A549 (cell line): ENCODE data around the gene LAP3. TPM values are rescaled to one million over a fixed set of nuclear protein-coding genes. Genes with fewer than 3 reads are reported as not detected.

Experiments used
- ATAC-seq, 2 experiments: fragments of 200-7000 bp in 1 of 2; fragments of >200 bp in 1 of 2; cut with Nextera tagmentation in 1 of 2; cut with Tn5 transposase in 1 of 2; 3 replicates each; pipeline versions ENCODE4 v1.8.0 to v1.9.1; 2018 to 2020; ENCODE audit warnings: mild to moderate bottlenecking in 1 of 2, moderate library complexity in 1 of 2
- CTCF ChIA-PET: fragments of 300-600 bp; sonication (Branson Sonifier 250); formaldehyde crosslinking; extraction: SDS; loops from one replicate; lab custom pipeline; 2021; ENCODE audit warnings: antibody characterized with exemption, inconsistent platforms; lab: Yijun Ruan, JAX
- POLR2A ChIA-PET: fragments of 350-600 bp; formaldehyde crosslinking; extraction: SDS; loops from one replicate; lab custom pipeline; 2021; ENCODE audit warnings: antibody characterized with exemption, inconsistent platforms; lab: Yijun Ruan, JAX
- DNase-seq, 2 experiments: peaks; one replicate each; pipeline versions ENCODE4 v3.0.0 to v3.0.0-alpha.2; 2011 to 2016; ENCODE audit warnings: low read depth in 1 of 2, low spot score in 1 of 2
- FAIRE-seq: peaks from 2 replicates; lab custom pipeline; 2011; peaks lifted over from hg19 to GRCh38; lab: Jason Lieb, UNC
- H3K27ac ChIP-seq, 2 experiments: fragments of >200 bp; sonication (Bioruptor Twin); formaldehyde crosslinking; 3 replicates each; pipeline ENCODE4 v1.5.1; 2016 to 2017
- H3K4me1 ChIP-seq: fragments of >200 bp; sonication (Bioruptor Twin); formaldehyde crosslinking; 3 replicates; pipeline ENCODE4 v1.6.1; 2016
- H3K4me2 ChIP-seq: fragments of >200 bp; sonication (Bioruptor Twin); formaldehyde crosslinking; 3 replicates; pipeline ENCODE4 v1.6.1; 2016
- H3K4me3 ChIP-seq: fragments of >200 bp; sonication (Bioruptor Twin); formaldehyde crosslinking; 3 replicates; pipeline ENCODE4 v1.5.1; 2016
- H3K9me3 ChIP-seq: fragments of >200 bp; sonication (Bioruptor Twin); formaldehyde crosslinking; 3 replicates; pipeline ENCODE4 v1.6.1; 2016
- CHD4 ChIP-seq: fragments of 200-600 bp; sonication (generic); IDR thresholded peaks from 2 replicates; pipeline ENCODE4 v1.6.1; 2016; ENCODE audit warnings: antibody characterized with exemption, mild to moderate bottlenecking, borderline replicate concordance
- EHF ChIP-seq: fragments of 250-450 bp; sonication (Bioruptor Pico); IDR thresholded peaks from 2 replicates; pipeline ENCODE4 v1.5.0; 2020; ENCODE audit warnings: mild to moderate bottlenecking
- HDAC2 ChIP-seq: fragments of 200-600 bp; sonication (generic); IDR thresholded peaks from 2 replicates; pipeline ENCODE4 v1.6.1; 2016
- HOXB13 ChIP-seq: fragments of 250-450 bp; sonication (Bioruptor Pico); IDR thresholded peaks from 2 replicates; pipeline ENCODE4 v1.5.0; 2020; ENCODE audit warnings: low read depth, mild to moderate bottlenecking, moderate library complexity
- KDM1A ChIP-seq: fragments of 200-600 bp; sonication (generic); IDR thresholded peaks from 2 replicates; pipeline ENCODE4 v1.6.1; 2016; ENCODE audit warnings: low read depth, mild to moderate bottlenecking
- KDM5A ChIP-seq: fragments of 200-600 bp; sonication (generic); IDR thresholded peaks from 2 replicates; pipeline ENCODE4 v1.6.1; 2016; ENCODE audit warnings: antibody characterized with exemption, mild to moderate bottlenecking
- NR3C1 ChIP-seq: fragments of >200 bp; sonication (Bioruptor Twin); formaldehyde crosslinking; IDR thresholded peaks from 3 replicates; pipeline ENCODE4 v1.6.1; 2017
- POLR2A ChIP-seq: IDR thresholded peaks from 2 replicates; pipeline ENCODE4 v1.6.1; 2012; ENCODE audit warnings: mild to moderate bottlenecking, low read length
- RAD21 ChIP-seq, 2 experiments: fragments of >200 bp in 1 of 2; sonication (Bioruptor Twin) in 1 of 2; formaldehyde crosslinking in 1 of 2; IDR thresholded peaks in 1 of 2; conservative IDR thresholded peaks in 1 of 2; 2 replicates in 1 of 2; 3 replicates in 1 of 2; pipeline ENCODE4 v1.6.1; 2012 to 2018; ENCODE audit warnings: inconsistent platforms in 1 of 2
- RARB ChIP-seq: fragments of 250-450 bp; sonication (Bioruptor Pico); IDR thresholded peaks from 2 replicates; pipeline ENCODE4 v1.8.0; 2021; ENCODE audit warnings: mild to moderate bottlenecking, moderate library complexity
- RCOR1 ChIP-seq: fragments of 150-350 bp; IDR thresholded peaks from 2 replicates; pipeline ENCODE4 v1.6.1; 2014; ENCODE audit warnings: antibody characterized with exemption, low read length, low read depth
- SMC3 ChIP-seq: fragments of >200 bp; sonication (Bioruptor Twin); formaldehyde crosslinking; IDR thresholded peaks from 3 replicates; pipeline ENCODE4 v1.6.1; 2018; ENCODE audit warnings: inconsistent platforms
- SREBF2 ChIP-seq: fragments of 450-650 bp; IDR thresholded peaks from 2 replicates; pipeline ENCODE4 v1.6.1; 2014; ENCODE audit warnings: mild to moderate bottlenecking, moderate library complexity
- TFCP2L1 ChIP-seq: fragments of 250-450 bp; sonication (Bioruptor Pico); IDR thresholded peaks from 2 replicates; pipeline ENCODE4 v1.5.0; 2021; ENCODE audit warnings: mild to moderate bottlenecking
- ZC3H11A ChIP-seq: fragments of 450-650 bp; IDR thresholded peaks from 2 replicates; pipeline ENCODE4 v1.6.1; 2014; ENCODE audit warnings: antibody characterized with exemption, mild to moderate bottlenecking
- ZSCAN20 ChIP-seq: fragments of 250-450 bp; sonication (Bioruptor Pico); IDR thresholded peaks from 2 replicates; pipeline ENCODE4 v1.8.0; 2022; ENCODE audit warnings: mild to moderate bottlenecking, moderate library complexity
- WGBS: methylation state at CpG from one replicate; pipeline ENCODE4 v1.1.6; 2017; ENCODE audit errors: missing lambda C conversion rate; 5-methylcytosine and 5-hydroxymethylcytosine counted together
- polyA plus RNA-seq, 4 experiments: library from polyadenylated mRNA; depleted of rRNA in 3 of 4; stranded (reverse); fragments of >200 nt; fragmentation: RNase III in 1 of 4; extraction: RNeasy Plus Mini Kit Qiagen cat#74134 plus additional on column Dnase treatment in 1 of 4; gene quantifications; 2 replicates in 3 of 4; 3 replicates in 1 of 4; pipeline ENCODE4 v1.2.3, GENCODE V29; 2011 to 2017
- TF ChIP-seq, protein P1 (sequence below): IDR thresholded peaks from 2 replicates; pipeline ENCODE4 v1.6.1; 2012
- TF ChIP-seq, protein P2 (sequence below): fragments of 250-450 bp; sonication (Bioruptor Pico); IDR thresholded peaks from 2 replicates; pipeline ENCODE4 v1.5.0; 2020; ENCODE audit warnings: low read depth, mild to moderate bottlenecking, moderate library complexity
- TF ChIP-seq, protein P3 (sequence below): fragments of >200 bp; sonication (Bioruptor Twin); formaldehyde crosslinking; IDR thresholded peaks from 3 replicates; pipeline ENCODE4 v1.6.1; 2016
- TF ChIP-seq, protein P4 (sequence below): fragments of >200 bp; sonication (Bioruptor Twin); formaldehyde crosslinking; IDR thresholded peaks from 2 replicates; pipeline ENCODE4 v1.6.1; 2016
- TF ChIP-seq, protein P5 (sequence below): IDR thresholded peaks from 2 replicates; pipeline ENCODE4 v1.6.1; 2012
- TF ChIP-seq, protein P6 (sequence below): fragments of 200-600 bp; sonication (generic); IDR thresholded peaks from 2 replicates; pipeline ENCODE4 v1.6.1; 2016; ENCODE audit warnings: antibody characterized with exemption, mild to moderate bottlenecking, moderate library complexity

The LAP3 gene
- polyA plus RNA-seq, 2 of the 4 experiments (the other 2 are of a cell fraction): 38.6 to 46.2 TPM

DNA sequence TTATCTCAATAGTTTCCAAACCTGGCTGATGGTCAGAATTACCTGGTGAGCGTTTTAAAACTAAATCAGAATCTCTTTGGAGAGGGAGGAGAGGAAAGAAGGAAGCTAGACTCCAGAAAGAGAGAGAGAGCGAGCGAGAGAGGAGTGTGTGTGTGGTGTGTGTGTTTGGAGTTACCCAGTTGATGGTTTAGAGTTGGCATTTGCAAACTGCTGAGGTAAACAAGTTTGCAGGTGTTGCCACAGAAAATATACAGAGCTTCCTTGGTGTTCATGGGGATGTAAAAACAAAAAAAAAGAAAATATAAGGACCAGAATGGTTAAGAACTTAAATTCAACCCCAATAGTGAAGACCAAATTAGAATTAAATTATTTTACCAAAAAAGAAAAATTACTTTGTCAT is 26.4 kb upstream of the LAP3 start:
- POLR2A ChIA-PET: no interaction called here
- no peak for DNase-seq
- Histone ChIP-seq H3K27ac (no peak overlapping the region), H3K9me3 (no peaks in the 10 kb centered on the region), H3K4me2 (no peak overlapping the region), H3K4me3 (no peak overlapping the region), H3K4me1 (no peaks in the 10 kb centered on the region)
- WGBS: 85% methylated on average over 3 of the region's 3 CpGs
- TF ChIP-seq KDM5A: no peak
- no peak for TF ChIP-seq KDM1A
- TF ChIP-seq, protein P1, sequence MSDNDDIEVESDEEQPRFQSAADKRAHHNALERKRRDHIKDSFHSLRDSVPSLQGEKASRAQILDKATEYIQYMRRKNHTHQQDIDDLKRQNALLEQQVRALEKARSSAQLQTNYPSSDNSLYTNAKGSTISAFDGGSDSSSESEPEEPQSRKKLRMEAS: no peak
- no peak for TF ChIP-seq HDAC2
- no peak for TF ChIP-seq ZSCAN20 (CRISPR knock-in tag)
- TF ChIP-seq, protein P2, sequence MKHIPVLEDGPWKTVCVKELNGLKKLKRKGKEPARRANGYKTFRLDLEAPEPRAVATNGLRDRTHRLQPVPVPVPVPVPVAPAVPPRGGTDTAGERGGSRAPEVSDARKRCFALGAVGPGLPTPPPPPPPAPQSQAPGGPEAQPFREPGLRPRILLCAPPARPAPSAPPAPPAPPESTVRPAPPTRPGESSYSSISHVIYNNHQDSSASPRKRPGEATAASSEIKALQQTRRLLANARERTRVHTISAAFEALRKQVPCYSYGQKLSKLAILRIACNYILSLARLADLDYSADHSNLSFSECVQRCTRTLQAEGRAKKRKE (CRISPR knock-in tag): no peak
- TF ChIP-seq RAD21 (conservative IDR thresholded peaks at IDR 0.05 in 1 of 2, IDR thresholded peaks at IDR 0.05 in 1 of 2): no peak
- TF ChIP-seq NR3C1: no peak
- no peak for TF ChIP-seq EHF
- TF ChIP-seq, protein P3, sequence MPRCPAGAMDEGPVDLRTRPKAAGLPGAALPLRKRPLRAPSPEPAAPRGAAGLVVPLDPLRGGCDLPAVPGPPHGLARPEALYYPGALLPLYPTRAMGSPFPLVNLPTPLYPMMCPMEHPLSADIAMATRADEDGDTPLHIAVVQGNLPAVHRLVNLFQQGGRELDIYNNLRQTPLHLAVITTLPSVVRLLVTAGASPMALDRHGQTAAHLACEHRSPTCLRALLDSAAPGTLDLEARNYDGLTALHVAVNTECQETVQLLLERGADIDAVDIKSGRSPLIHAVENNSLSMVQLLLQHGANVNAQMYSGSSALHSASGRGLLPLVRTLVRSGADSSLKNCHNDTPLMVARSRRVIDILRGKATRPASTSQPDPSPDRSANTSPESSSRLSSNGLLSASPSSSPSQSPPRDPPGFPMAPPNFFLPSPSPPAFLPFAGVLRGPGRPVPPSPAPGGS: no peak
- TF ChIP-seq, protein P4, sequence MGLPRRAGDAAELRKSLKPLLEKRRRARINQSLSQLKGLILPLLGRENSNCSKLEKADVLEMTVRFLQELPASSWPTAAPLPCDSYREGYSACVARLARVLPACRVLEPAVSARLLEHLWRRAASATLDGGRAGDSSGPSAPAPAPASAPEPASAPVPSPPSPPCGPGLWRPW: no peak
- no peak for TF ChIP-seq ZC3H11A
- TF ChIP-seq, protein P5, sequence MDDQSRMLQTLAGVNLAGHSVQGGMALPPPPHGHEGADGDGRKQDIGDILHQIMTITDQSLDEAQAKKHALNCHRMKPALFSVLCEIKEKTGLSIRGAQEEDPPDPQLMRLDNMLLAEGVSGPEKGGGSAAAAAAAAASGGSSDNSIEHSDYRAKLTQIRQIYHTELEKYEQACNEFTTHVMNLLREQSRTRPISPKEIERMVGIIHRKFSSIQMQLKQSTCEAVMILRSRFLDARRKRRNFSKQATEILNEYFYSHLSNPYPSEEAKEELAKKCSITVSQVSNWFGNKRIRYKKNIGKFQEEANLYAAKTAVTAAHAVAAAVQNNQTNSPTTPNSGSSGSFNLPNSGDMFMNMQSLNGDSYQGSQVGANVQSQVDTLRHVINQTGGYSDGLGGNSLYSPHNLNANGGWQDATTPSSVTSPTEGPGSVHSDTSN: no peak
- TF ChIP-seq, protein P6, sequence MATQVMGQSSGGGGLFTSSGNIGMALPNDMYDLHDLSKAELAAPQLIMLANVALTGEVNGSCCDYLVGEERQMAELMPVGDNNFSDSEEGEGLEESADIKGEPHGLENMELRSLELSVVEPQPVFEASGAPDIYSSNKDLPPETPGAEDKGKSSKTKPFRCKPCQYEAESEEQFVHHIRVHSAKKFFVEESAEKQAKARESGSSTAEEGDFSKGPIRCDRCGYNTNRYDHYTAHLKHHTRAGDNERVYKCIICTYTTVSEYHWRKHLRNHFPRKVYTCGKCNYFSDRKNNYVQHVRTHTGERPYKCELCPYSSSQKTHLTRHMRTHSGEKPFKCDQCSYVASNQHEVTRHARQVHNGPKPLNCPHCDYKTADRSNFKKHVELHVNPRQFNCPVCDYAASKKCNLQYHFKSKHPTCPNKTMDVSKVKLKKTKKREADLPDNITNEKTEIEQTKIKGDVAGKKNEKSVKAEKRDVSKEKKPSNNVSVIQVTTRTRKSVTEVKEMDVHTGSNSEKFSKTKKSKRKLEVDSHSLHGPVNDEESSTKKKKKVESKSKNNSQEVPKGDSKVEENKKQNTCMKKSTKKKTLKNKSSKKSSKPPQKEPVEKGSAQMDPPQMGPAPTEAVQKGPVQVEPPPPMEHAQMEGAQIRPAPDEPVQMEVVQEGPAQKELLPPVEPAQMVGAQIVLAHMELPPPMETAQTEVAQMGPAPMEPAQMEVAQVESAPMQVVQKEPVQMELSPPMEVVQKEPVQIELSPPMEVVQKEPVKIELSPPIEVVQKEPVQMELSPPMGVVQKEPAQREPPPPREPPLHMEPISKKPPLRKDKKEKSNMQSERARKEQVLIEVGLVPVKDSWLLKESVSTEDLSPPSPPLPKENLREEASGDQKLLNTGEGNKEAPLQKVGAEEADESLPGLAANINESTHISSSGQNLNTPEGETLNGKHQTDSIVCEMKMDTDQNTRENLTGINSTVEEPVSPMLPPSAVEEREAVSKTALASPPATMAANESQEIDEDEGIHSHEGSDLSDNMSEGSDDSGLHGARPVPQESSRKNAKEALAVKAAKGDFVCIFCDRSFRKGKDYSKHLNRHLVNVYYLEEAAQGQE: no peak
- TF ChIP-seq SREBF2: no peak
- TF ChIP-seq CHD4: no peak
- no peak for TF ChIP-seq TFCP2L1 (CRISPR knock-in tag)
- no peak for TF ChIP-seq RCOR1
- TF ChIP-seq HOXB13: no peak
- FAIRE-seq: no peak
- CTCF ChIA-PET: no interaction called here
- no peak for ATAC-seq

DNA sequence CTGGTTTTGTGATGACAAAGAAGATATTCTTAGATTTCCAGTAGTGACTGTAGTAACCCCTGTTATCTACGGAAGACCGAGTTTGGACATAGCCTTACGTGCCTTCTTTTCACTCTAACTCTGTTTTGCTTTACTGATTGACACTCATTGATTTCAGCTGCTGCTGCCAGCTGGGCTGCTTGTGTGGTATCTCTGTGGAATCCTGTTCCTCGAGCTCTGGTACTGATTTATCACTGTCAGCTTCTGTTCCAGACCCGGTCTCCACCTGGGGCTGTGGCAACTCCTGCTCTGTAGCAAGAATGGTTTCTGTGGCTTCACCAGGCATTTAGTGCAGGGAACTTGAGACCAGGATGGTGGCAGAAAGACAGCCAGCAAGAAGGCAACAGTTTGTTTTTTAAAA is 24.6 kb upstream of the LAP3 start:
- POLR2A ChIA-PET: no interaction called here
- CTCF ChIA-PET: no interaction called here
- no peak for TF ChIP-seq SMC3
- TF ChIP-seq POLR2A: no peak
- TF ChIP-seq TFCP2L1 (CRISPR knock-in tag): no peak
- no peak for TF ChIP-seq RARB (CRISPR knock-in tag)
- FAIRE-seq (no peak), ATAC-seq (no peak), DNase-seq (no peak)
- Histone ChIP-seq H3K27ac (no peak overlapping the region), H3K4me2 (no peak overlapping the region), H3K9me3 (no peaks in the 10 kb centered on the region), H3K4me1 (no peaks in the 10 kb centered on the region), H3K4me3 (no peak overlapping the region)
- WGBS: 49% methylated on average over 5 of the region's 5 CpGs
